Fibroblast of mammary gland (primary cell): Measurements from ENCODE around the gene MTMR10.

Experiments
- DNase-seq: peaks from one replicate; pipeline ENCODE4 v3.0.0-alpha.2; 2010; ENCODE audit warnings: low read depth
- H3K4me3 ChIP-seq: 2 replicates; pipeline ENCODE4 v1.5.1; 2011; ENCODE audit warnings: low read depth, mild to moderate bottlenecking, low read length, moderate library complexity; ENCODE audit not compliant: control insufficient read depth
- TF ChIP-seq, protein P1 (sequence below): conservative IDR thresholded peaks from 2 replicates; pipeline ENCODE4 v1.5.1; 2011; ENCODE audit warnings: low read depth, low read length, inconsistent platforms; ENCODE audit not compliant: control insufficient read depth, insufficient read depth

The MTMR10 gene

GRCh38 chr15:31024330-31024729 lies 32.9 kb upstream of the MTMR10 start:
- peak; percentile 82 for DNase-seq
- no peak overlapping the region for H3K4me3 ChIP-seq
- TF ChIP-seq, protein P1, sequence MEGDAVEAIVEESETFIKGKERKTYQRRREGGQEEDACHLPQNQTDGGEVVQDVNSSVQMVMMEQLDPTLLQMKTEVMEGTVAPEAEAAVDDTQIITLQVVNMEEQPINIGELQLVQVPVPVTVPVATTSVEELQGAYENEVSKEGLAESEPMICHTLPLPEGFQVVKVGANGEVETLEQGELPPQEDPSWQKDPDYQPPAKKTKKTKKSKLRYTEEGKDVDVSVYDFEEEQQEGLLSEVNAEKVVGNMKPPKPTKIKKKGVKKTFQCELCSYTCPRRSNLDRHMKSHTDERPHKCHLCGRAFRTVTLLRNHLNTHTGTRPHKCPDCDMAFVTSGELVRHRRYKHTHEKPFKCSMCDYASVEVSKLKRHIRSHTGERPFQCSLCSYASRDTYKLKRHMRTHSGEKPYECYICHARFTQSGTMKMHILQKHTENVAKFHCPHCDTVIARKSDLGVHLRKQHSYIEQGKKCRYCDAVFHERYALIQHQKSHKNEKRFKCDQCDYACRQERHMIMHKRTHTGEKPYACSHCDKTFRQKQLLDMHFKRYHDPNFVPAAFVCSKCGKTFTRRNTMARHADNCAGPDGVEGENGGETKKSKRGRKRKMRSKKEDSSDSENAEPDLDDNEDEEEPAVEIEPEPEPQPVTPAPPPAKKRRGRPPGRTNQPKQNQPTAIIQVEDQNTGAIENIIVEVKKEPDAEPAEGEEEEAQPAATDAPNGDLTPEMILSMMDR: no peak

GRCh38 chr15:31023841-31024240 lies 32.4 kb upstream of the MTMR10 start:
- no peak overlapping the region for H3K4me3 ChIP-seq
- peak; percentile 21 for DNase-seq
- TF ChIP-seq, protein P1: no peak

GRCh38 chr15:31021067-31021665 lies 29.7 kb upstream of the MTMR10 start:
- DNase-seq: no peak
- no peak overlapping the region for H3K4me3 ChIP-seq
- TF ChIP-seq, protein P1: no peak

DNA sequence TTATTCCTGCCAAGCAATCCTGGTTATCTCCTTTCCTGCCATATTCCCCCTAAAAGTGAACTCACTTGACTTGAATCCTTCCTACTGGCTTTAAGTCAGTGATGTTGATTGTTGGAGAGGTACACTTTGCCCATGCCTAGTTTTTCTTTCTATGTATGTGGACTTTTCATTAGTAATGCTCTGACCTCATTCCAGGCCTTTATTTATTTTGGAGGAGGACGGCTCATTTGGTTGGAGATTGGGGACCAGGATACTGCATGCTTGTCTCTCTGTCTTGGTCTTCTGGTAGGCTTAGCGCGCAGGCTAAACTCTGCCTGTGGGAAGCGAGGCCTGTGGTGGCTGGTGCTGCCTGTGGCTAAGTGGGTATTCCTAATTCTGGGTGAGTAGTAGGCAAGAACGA lies 29.1 kb upstream of the MTMR10 start:
- DNase-seq: no peak
- TF ChIP-seq, protein P1: no peak
- H3K4me3 ChIP-seq: no peak overlapping the region

- TF ChIP-seq, protein P1: no peak
- no peak for DNase-seq
- no peak overlapping the region for H3K4me3 ChIP-seq
Measured at GRCh38 chr15:31019986-31020385, 28.6 kb upstream of the MTMR10 start.

DNA sequence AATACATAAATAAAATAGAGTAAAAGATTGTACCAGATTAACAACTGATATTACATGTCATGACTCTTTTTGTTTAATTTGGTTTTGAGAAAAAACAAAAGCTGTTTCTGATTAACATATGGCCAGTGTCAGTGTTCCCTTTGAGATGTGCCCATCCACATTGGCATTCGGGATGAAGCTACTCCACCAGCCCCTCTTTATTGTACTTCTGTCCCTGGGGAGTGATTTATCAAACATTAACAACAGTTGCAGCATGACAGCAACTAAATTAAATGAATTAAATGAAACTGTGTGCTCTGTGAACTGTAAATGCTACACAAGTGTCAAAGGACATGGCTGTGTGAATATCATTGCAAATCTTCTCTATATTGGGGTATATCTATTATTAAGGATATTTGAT lies 25.9 kb upstream of the MTMR10 start:
- DNase-seq: no peak
- TF ChIP-seq, protein P1: no peak
- no peak overlapping the region for H3K4me3 ChIP-seq

DNA sequence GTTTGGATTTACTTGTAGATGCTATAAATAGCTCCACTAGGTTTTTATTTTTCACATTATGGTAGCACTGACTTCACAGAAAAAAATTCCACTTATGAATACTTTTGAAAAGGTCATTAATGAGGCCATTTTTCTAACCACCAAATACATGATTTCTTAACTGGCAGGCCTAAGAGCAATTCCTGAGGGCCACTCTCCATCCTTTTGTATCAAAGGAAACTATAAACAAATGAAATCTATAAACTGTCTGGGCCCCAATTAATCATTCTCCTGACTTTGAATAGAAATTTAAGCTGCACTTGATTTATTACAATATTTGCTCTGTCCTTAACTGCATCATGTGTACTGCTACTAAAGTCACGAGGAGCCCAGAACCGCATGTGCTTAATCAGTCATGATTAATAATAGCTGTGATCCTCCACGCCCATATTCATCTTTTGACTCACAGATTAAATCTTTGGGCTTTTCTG lies 25.1 kb upstream of the MTMR10 start:
- H3K4me3 ChIP-seq: no peak overlapping the region
- DNase-seq: peak; percentile 38
- TF ChIP-seq, protein P1: no peak
